Activated T-cell treated with anti-CD3 and anti-CD28 coated beads for 1 hour (primary cell): ENCODE results near the gene CLSTN2.

ENCODE experiments used
- DNase-seq: peaks from one replicate; pipeline ENCODE4 v3.0.0-alpha.2; 2020; ENCODE audit warnings: low read depth

Gene CLSTN2

DNA sequence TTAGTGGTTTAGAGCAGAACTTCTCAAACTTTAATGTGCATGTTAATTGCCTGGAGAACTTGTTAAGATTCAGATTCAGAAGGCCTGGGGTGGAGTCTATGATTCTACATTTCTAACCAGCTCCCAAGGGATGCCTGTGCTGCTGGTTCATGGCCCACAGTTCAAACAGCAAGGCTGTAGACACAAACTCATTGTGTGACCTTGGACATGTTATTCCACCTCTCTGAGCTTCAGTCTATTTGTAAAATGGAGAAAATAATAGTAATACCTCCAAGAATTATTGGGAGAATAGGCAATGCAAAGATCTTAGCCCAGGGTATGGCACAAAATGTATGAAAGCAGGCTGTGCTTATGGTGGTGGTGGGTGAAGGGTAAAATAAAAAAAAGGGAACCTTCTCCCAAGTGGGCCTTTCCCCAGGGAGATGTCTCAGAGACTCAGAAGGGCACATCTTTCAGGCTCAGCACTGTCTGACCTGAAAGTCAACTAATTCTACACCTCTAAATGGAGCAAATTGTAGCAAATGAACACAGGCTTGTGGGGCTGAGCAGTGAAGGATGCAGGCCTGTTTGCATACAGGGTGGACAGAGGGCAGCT is 566.9 kb downstream of the CLSTN2 start:
- DNase-seq = no peak

GRCh38 chr3:140505213-140505612 is 570.2 kb downstream of the CLSTN2 start:
- DNase-seq = no peak

DNA sequence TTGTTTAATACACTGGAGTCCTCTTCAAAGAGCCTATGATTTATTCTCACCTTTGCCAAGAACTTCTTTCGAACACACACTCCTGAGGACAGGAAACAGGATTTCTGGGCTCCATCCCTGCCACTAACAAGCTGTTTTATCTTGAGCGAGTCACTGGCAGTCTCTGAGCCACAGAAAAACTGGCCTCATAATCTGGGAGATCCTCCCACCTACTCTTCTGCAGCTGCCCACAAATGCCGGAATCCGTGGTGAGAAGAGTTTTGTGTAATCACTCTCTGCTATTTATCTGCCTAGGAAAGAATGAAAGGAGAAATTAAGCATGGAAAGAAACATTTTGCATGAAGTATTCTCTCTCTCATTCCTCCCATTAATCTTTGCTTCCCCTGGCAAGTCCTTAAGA is 570.9 kb downstream of the CLSTN2 start:
- DNase-seq = no peak

- DNase-seq = no peak
Measured at GRCh38 chr3:140508550-140508949, 573.6 kb downstream of the CLSTN2 start.

DNA sequence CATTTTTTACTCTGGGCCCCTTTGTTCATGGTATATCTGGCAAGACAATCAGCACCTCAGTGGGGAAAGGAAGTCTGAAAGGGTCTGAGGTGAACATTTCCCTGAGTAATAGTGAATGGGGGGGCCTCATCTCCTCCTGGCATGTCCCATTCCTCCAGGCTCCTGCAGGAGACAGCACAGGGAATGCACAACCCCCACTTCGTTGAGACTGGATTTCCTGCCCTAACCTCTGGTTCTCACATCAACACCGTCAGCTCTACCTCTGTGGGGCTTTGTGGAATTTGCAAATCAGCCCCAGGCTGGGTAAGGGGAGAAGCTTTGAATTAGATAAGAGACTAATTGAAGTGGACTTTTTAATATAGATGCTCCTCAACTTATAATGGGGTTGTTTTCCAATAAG is 574.5 kb downstream of the CLSTN2 start:
- DNase-seq = no peak

DNA sequence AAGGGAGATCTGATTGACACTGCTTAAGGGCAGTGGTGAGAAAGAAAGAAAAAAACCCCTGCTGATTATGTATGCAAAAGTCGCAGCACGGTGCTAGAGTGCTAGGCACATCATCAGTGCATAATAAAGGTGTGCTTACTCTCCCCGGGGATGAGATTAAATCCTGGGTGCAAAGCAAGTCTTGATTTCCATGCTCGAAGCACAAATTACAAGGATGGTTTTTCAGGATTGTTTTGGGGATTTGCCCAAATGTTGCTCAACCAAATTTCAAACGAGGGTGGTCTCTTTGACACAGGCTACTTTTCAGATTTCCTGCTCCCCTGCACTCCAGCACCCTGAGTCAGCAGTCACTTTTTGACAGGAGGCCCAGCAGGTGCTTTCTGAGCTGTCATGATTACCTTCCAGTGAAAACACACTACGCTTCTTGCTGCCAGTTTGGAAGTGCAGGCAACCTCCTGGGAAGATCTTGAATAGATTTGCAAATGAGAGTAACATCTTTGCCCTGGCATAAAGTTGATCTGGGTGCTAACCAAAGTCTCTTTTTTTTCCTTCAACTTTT is 575.4 kb downstream of the CLSTN2 start:
- no peak for DNase-seq

- DNase-seq = no peak
Measured at GRCh38 chr3:140521751-140522445, 586.9 kb downstream of the CLSTN2 start.

DNA sequence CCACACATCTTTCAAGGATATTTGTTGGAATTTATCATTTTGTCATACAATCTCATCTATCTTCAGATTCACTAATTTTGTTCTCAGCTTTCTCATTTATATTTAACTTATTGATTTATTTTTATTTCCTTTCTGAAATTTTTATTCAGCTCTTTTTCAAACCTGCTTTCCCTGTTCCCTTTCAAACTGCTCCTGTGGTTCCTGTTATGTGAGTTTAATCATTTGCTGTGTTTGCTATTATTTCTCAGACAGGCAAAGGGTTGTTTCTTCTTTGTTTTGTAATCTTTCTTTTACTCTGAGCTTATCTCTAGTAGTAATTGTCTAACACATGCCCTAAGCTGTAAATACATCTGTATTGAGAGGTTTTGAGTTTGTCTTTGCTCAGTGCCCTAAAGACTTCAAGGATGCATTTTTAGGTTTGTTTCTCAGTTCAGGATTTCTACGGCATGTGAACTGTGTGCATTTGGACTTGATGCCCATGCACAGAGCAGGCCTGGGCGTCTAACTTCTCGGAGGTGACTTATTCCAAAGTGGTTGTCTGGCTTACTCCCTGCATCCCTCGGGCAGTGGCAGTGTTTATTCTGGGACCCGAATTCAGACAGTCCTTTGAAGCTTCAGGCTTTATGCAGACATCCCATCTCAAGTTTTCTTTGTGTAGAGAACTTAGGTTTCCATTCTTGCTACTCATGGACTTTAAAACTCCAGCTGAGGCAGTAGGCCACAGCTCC is 587.8 kb downstream of the CLSTN2 start:
- no peak for DNase-seq

DNA sequence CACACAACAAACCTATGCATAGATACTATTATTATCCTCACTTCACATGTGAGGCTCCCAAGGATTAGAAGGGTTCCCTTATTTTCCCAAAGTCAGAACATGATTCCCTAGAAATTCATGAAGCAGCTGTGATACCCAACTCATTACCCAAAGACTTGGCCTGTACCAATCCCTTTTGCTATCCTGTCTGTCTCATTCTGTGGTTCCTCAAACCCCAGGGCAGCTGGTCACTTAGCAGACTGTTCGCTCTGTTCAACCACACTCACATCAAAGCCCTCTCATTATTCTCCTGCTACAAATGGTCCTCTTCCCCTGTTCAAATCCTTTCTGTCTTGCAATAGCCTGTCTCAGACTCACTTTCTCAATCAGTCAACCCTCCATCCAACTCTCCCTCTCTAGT is 588.6 kb downstream of the CLSTN2 start:
- no peak for DNase-seq

DNA sequence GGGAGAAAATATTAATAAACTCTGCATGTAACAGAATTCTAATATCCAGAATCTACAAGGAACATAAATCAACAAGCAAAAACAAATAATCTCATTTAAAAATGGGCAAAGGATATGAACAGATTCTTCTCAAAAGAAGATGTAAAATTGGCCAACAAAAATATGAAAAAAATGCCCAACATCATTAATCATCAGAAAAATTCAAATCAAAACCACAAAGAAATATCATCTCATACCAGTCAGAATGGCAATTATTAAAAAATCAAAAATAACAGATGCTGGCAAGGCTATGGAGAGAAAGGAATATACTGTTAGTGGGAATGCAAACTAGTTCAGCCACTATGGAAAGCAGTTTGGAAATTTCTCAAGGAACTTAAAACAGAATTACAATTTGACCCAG is 592.2 kb downstream of the CLSTN2 start:
- no peak for DNase-seq

DNA sequence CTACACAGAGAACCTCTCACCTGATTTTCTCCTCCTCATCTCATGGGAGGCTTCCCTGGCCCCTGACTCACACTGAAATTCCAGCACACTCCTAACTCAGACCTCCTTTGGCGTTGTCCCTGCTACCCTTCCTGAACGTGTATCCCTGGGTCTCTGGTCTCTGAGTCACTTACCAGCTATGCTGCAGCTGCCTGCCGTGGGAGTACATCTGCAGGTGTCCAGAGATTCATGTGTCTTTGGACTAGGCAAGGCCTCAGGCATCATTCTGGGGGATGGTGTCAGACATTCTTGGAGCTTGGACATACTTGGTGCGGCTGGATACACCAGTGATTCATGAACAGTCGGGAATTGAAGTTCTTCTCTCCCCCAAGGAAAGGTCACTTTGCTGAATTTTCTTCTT is 594.1 kb downstream of the CLSTN2 start:
- DNase-seq = no peak

- DNase-seq = no peak
Measured at GRCh38 chr3:140529558-140529957, 594.6 kb downstream of the CLSTN2 start.

GRCh38 chr3:140530131-140530530 is 595.1 kb downstream of the CLSTN2 start:
- DNase-seq = no peak

DNA sequence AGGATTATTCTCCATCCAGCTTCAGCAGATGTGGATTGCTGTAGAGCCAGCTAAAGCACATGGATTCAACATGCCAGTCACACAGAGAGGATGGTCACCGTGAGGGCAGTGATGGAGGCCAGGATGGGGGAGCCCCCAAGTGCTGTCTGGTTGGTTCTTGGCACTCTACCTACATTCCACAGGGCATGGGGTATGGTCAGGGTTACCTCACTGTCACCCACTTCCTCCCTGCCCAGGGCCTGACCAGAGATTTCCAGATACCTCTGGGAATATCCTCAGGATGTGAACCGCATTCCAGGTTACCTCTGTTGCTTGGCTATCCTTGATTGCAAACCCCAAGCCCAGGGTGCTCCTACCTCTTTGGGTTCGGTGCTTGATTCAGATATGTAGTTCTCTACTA is 595.6 kb downstream of the CLSTN2 start:
- no peak for DNase-seq

DNA sequence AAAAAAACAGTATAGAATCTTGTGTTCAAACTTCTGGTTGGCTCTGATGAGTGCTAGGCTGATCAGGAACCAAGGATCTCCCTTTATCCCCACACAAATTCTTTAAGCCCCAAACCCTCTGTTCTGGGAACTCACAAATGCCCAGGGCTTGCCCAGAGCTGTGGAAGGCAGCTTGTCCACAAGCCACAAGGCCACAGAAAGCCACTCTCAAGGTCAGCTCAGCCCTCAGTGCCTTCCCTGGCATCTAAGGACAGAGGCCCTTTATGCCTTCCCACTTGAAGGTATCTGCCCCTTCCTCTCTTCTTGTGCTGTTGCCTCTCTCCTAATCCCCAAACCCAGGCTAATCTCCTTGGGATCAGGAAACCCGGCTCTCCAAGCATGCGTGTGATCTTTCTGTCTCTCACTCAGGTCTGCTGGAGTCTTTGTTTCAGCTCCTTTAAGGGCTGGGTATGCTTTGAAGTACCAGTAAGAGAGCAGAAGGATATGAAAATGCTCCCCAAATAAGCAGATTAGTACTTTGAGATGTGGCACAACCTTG is 597.9 kb downstream of the CLSTN2 start:
- DNase-seq = no peak

GRCh38 chr3:140536926-140537726 is 602.1 kb downstream of the CLSTN2 start:
- no peak for DNase-seq

DNA sequence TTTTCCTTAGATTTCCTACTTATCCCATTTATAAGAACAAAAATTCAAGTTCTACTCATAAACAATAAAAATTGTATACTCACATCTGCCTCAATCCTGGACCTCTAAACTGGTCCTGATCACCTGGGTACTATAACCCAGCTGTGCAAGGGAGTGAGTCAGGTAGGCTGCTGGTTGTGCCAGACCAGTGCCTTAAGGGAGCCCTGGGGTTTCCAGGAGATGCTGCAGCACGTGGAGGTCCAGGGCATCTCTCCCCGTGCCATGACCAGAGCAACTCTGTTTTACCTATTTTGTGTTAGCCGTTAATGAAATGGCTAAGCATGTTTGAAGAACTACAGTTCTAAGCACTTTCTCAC is 602.7 kb downstream of the CLSTN2 start:
- no peak for DNase-seq

GRCh38 chr3:140540262-140540661 is 605.3 kb downstream of the CLSTN2 start:
- DNase-seq = no peak

GRCh38 chr3:140541975-140542653 is 607.1 kb downstream of the CLSTN2 start:
- DNase-seq = no peak

- DNase-seq = no peak
Measured at GRCh38 chr3:140545197-140545596, 610.2 kb downstream of the CLSTN2 start.

- DNase-seq = no peak
Measured at GRCh38 chr3:140545756-140546155, 610.8 kb downstream of the CLSTN2 start.

DNA sequence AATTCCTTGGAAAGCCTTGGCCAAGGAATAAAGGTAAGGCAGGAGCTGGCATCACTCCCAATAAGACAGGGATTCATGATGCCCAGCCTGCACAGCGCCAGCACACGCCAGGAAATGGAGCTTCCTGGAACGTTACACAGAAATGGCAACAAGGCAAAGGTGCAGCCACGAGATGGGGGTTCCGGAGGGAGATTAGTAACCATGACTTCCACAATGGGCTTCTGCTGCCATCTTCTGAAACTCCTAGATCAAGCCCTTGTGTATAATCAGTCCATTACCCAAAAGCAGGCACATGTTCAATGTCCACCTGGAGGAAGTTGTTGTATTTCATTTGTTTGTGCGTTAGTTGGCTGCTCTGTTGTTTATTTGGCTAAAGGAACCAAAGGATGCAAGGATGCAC is 611.7 kb downstream of the CLSTN2 start:
- no peak for DNase-seq
